Mesenchymal stem cell (in vitro differentiated cells and primary cell): ENCODE data around the gene HRK.

ENCODE experiments used
- DNase-seq: peaks from one replicate; pipeline ENCODE4 v3.0.0-alpha.2; 2013
- H2AFZ ChIP-seq: one replicate; pipeline ENCODE4 v1.6.1; 2013; ENCODE audit warnings: low read depth, mild to moderate bottlenecking, control low read depth, inconsistent platforms, low read length, moderate library complexity
- H2AK5ac ChIP-seq: 2 replicates; pipeline ENCODE4 v1.6.1; 2013; ENCODE audit warnings: low read length, moderate library complexity, mild to moderate bottlenecking, inconsistent platforms; ENCODE audit not compliant: severe bottlenecking
- H2BK120ac ChIP-seq: one replicate; pipeline ENCODE4 v1.6.1; 2013; ENCODE audit warnings: low read depth, mild to moderate bottlenecking, inconsistent platforms, low read length, moderate library complexity
- H2BK12ac ChIP-seq, 2 experiments: one replicate each; pipeline ENCODE4 v1.6.1; 2013; ENCODE audit warnings: inconsistent platforms in 2 of 2, low read length in 2 of 2, mild to moderate bottlenecking in 2 of 2, moderate library complexity in 2 of 2, control low read depth in 1 of 2
- H2BK15ac ChIP-seq: one replicate; pipeline ENCODE4 v1.6.1; 2013; ENCODE audit warnings: mild to moderate bottlenecking, low read depth, inconsistent platforms; ENCODE audit not compliant: poor library complexity, severe bottlenecking
- H2BK5ac ChIP-seq: 2 replicates; pipeline ENCODE4 v1.6.1; 2013; ENCODE audit warnings: low read depth, mild to moderate bottlenecking, low read length, control low read depth, inconsistent platforms; ENCODE audit not compliant: poor library complexity, severe bottlenecking
- H3K14ac ChIP-seq, 2 experiments: one replicate each; pipeline ENCODE4 v1.6.1; 2013; ENCODE audit warnings: inconsistent platforms in 2 of 2, low read length in 2 of 2, control low read depth in 1 of 2, mild to moderate bottlenecking in 1 of 2, moderate library complexity in 1 of 2
- H3K18ac ChIP-seq, 2 experiments: one replicate each; pipeline ENCODE4 v1.6.1; 2013; ENCODE audit warnings: inconsistent platforms in 2 of 2, low read length in 2 of 2, control low read depth in 1 of 2, low read depth in 1 of 2, mild to moderate bottlenecking in 1 of 2
- H3K23ac ChIP-seq, 2 experiments: one replicate each; pipeline ENCODE4 v1.6.1; 2013; ENCODE audit warnings: inconsistent platforms in 2 of 2, low read length in 2 of 2, mild to moderate bottlenecking in 2 of 2, moderate library complexity in 2 of 2, control low read depth in 1 of 2
- H3K27ac ChIP-seq: 2 replicates; pipeline ENCODE4 v1.5.1; 2013; ENCODE audit warnings: mild to moderate bottlenecking, moderate library complexity, low read length, control low read depth, inconsistent platforms; ENCODE audit not compliant: poor library complexity, severe bottlenecking
- H3K27me3 ChIP-seq, 2 experiments: 2 replicates each; pipeline versions ENCODE4 v1.6.1 to v1.7.0; 2013; ENCODE audit warnings: low read length in 2 of 2, mild to moderate bottlenecking in 2 of 2, moderate library complexity in 2 of 2, control low read depth in 1 of 2, inconsistent platforms in 1 of 2; ENCODE audit not compliant: control insufficient read depth in 1 of 2, insufficient read depth in 1 of 2
- H3K36me3 ChIP-seq, 2 experiments: 2 replicates each; pipeline versions ENCODE4 v1.6.1 to v1.7.0; 2013; ENCODE audit warnings: low read length in 2 of 2, control low read depth in 1 of 2, inconsistent platforms in 1 of 2, low read depth in 1 of 2, mild to moderate bottlenecking in 1 of 2; ENCODE audit not compliant: insufficient read depth in 2 of 2, control insufficient read depth in 1 of 2
- H3K4ac ChIP-seq, 2 experiments: one replicate each; pipeline ENCODE4 v1.6.1; 2013; ENCODE audit warnings: inconsistent platforms in 2 of 2, low read length in 2 of 2, mild to moderate bottlenecking in 2 of 2, moderate library complexity in 2 of 2, control low read depth in 1 of 2, low read depth in 1 of 2
- H3K4me1 ChIP-seq: 2 replicates; pipeline ENCODE4 v1.6.1; 2013; ENCODE audit warnings: low read depth, low read length, control low read depth; ENCODE audit not compliant: control insufficient read depth, insufficient read depth
- H3K4me2 ChIP-seq: 2 replicates; pipeline ENCODE4 v1.6.1; 2013; ENCODE audit warnings: low read length, mild to moderate bottlenecking, inconsistent platforms; ENCODE audit not compliant: poor library complexity, severe bottlenecking
- H3K4me3 ChIP-seq, 2 experiments: 2 replicates each; pipeline versions ENCODE4 v1.5.1 to v1.7.0; 2013; ENCODE audit warnings: low read length in 2 of 2, mild to moderate bottlenecking in 2 of 2, control low read depth in 1 of 2, low read depth in 1 of 2; ENCODE audit not compliant: insufficient read depth in 1 of 2
- H3K79me1 ChIP-seq: replicated peaks from 2 replicates; pipeline ENCODE4 v1.6.1; 2013; ENCODE audit warnings: mild to moderate bottlenecking, control low read depth, low read length, inconsistent platforms; ENCODE audit not compliant: poor library complexity, severe bottlenecking
- H3K9ac ChIP-seq: 2 replicates; pipeline ENCODE4 v1.7.0; 2013; ENCODE audit warnings: mild to moderate bottlenecking, low read length, moderate library complexity
- H3K9me3 ChIP-seq: 2 replicates; pipeline ENCODE4 v1.7.0; 2013; ENCODE audit warnings: mild to moderate bottlenecking, low read length; ENCODE audit not compliant: control insufficient read depth
- H4K8ac ChIP-seq: one replicate; pipeline ENCODE4 v1.6.1; 2013; ENCODE audit warnings: inconsistent platforms, mild to moderate bottlenecking, low read length, moderate library complexity
- H4K91ac ChIP-seq: one replicate; pipeline ENCODE4 v1.6.1; 2013; ENCODE audit warnings: mild to moderate bottlenecking, low read length, inconsistent platforms
- WGBS: methylation state at CpG from one replicate; pipeline ENCODE4 v1.1.7; 2013; ENCODE audit warnings: mixed read lengths; 5-methylcytosine and 5-hydroxymethylcytosine counted together

HRK gene

DNA sequence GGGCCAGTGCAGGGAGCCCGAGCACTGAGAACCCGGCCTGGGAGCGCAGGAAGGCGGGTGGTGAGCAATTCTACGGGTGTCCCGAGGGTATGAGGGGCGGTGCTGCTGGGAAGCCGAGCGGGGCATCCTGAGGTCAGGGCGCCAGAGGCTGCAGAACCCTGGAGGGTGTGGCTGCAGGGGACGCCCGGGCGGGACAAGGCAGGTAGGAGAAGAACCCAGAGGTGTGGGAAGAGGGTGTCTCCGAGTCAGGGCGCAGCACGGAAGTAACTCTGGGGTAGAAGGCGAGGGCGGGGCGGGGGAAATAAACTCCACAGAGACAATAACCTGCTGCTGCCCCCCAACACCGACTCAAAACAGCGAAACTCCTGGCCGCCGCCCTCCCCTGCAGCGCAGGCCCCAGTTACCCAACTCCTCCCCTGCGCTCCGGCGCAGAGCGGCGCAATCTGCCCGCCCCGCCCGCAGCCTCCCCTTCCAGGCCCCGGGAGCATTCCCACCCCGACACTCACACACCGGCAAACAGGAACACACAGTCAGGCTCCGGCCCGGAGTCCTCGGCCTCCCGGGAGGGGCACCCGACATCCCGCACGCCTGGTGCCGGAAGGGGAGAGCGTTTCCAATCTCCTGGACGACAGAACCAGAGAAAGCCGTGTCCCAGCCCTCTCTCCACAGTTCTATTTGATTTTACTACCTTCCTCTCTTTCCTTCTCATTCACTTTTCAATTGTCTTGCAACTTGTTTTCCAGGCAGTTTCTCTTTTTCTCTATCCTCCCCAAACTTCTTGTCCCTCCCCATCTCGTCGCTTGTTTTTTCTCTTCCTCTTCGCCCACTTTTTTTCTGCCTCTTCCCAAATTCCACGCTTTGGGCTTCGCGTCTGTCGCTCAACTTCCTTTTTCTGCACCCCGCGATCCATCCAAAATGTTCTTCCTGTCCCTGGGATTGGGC lies 2.4 kb downstream of the HRK start:
- Histone ChIP-seq H3K4me1 (peaks cover 29% of the 10 kb centered on the region), H3K9me3 (peaks cover 14% of the 10 kb centered on the region), H3K27me3 (peaks cover 72 to 89% of the 10 kb centered on the region in 2 experiments), H4K91ac (no peak overlapping the region), H2AFZ (no peak overlapping the region), H3K27ac (no peak overlapping the region), H3K4me3 (peak overlapping the region; percentile 35 to 64), H2BK12ac (no peak overlapping the region), H3K4ac (no peak overlapping the region), H4K8ac (no peak overlapping the region), H3K36me3 (no peaks in the 10 kb centered on the region), H2BK15ac (no peak overlapping the region), H3K18ac (no peak overlapping the region), H3K4me2 (peak overlapping the region; percentile 63), H3K14ac (peak overlapping the region in 1 of 2 experiments; percentile 41), H2AK5ac (no peak overlapping the region), H2BK120ac (no peak overlapping the region), H3K79me1 (no peaks in the 10 kb centered on the region), H2BK5ac (no peak overlapping the region), H3K9ac (peak overlapping the region; percentile 69), H3K23ac (no peak overlapping the region)
- DNase-seq: peak; percentile 18
- 3% methylated on average over 45 of the region's 55 CpGs for WGBS

GRCh38 chr12:116876151-116876869 lies 4.9 kb downstream of the HRK start:
- H3K4me2 ChIP-seq: no peak overlapping the region
- no peak overlapping the region for H3K4me3 ChIP-seq
- H3K79me1 ChIP-seq: no peaks in the 10 kb centered on the region
- peaks cover 14% of the 10 kb centered on the region for H3K9me3 ChIP-seq
- no peak overlapping the region for H2BK15ac ChIP-seq
- no peak overlapping the region for H2BK5ac ChIP-seq
- no peak overlapping the region for H4K8ac ChIP-seq
- no peak overlapping the region for H2AFZ ChIP-seq
- H3K27me3 ChIP-seq: peaks cover 57 to 66% of the 10 kb centered on the region in 2 experiments
- no peak overlapping the region for H2BK120ac ChIP-seq
- H4K91ac ChIP-seq: peak overlapping the region; percentile 10
- no peak overlapping the region for H2BK12ac ChIP-seq
- 4% methylated on average over 19 of the region's 19 CpGs for WGBS
- no peak overlapping the region for H2AK5ac ChIP-seq
- no peak overlapping the region for H3K4ac ChIP-seq
- H3K14ac ChIP-seq: no peak overlapping the region
- H3K9ac ChIP-seq: no peak overlapping the region
- DNase-seq: no peak
- H3K4me1 ChIP-seq: peaks cover 24% of the 10 kb centered on the region
- no peak overlapping the region for H3K18ac ChIP-seq
- H3K36me3 ChIP-seq: no peaks in the 10 kb centered on the region
- no peak overlapping the region for H3K23ac ChIP-seq
- H3K27ac ChIP-seq: no peak overlapping the region

GRCh38 chr12:116874324-116874995 lies 6.8 kb downstream of the HRK start:
- H3K4me3 ChIP-seq: no peak overlapping the region
- peaks cover 52 to 60% of the 10 kb centered on the region in 2 experiments for H3K27me3 ChIP-seq
- no peak for DNase-seq
- H2AK5ac ChIP-seq: no peak overlapping the region
- no peak overlapping the region for H4K8ac ChIP-seq
- peaks cover 9% of the 10 kb centered on the region for H3K4me1 ChIP-seq
- no peak overlapping the region for H3K9ac ChIP-seq
- no peak overlapping the region for H2BK15ac ChIP-seq
- H3K36me3 ChIP-seq: no peaks in the 10 kb centered on the region
- no peaks in the 10 kb centered on the region for H3K79me1 ChIP-seq
- no peak overlapping the region for H2BK12ac ChIP-seq
- no peak overlapping the region for H3K14ac ChIP-seq
- no peak overlapping the region for H3K4ac ChIP-seq
- no peak overlapping the region for H4K91ac ChIP-seq
- H3K27ac ChIP-seq: no peak overlapping the region
- no peak overlapping the region for H3K23ac ChIP-seq
- H2BK5ac ChIP-seq: no peak overlapping the region
- H3K9me3 ChIP-seq: peaks cover 14% of the 10 kb centered on the region
- 82% methylated on average over 4 of the region's 4 CpGs for WGBS
- H3K4me2 ChIP-seq: no peak overlapping the region
- H2BK120ac ChIP-seq: no peak overlapping the region
- no peak overlapping the region for H2AFZ ChIP-seq
- H3K18ac ChIP-seq: no peak overlapping the region

DNA sequence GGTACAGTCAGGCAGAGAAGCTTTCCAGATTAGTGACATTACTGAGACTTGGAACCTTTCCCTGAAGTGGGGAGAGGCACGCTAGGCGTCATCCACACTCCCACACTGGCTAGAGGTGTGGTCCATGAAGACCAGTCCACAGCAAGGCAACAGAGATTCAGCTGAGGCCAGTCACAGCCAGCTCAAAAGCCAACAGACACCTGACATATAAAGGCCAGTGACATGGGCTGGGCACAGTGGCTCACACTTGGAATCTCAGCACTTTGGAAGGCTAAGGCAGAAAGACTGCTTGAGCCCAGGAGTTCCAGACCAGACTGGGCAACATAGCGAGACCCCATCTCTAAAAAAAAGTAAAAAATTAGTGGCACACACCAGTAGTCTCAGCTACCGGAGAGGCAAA lies 10.9 kb downstream of the HRK start:
- Histone ChIP-seq H3K18ac (no peak overlapping the region), H4K8ac (no peak overlapping the region), H3K27me3 (peaks cover 20 to 25% of the 10 kb centered on the region in 2 experiments), H2AFZ (no peak overlapping the region), H3K27ac (no peak overlapping the region), H3K4me3 (no peak overlapping the region), H3K9me3 (peaks cover 14% of the 10 kb centered on the region), H2BK5ac (no peak overlapping the region), H3K4me2 (no peak overlapping the region), H3K79me1 (no peaks in the 10 kb centered on the region), H4K91ac (no peak overlapping the region), H3K4ac (no peak overlapping the region), H3K14ac (no peak overlapping the region), H2BK12ac (no peak overlapping the region), H3K36me3 (no peaks in the 10 kb centered on the region), H3K4me1 (no peaks in the 10 kb centered on the region), H3K23ac (no peak overlapping the region), H2BK15ac (no peak overlapping the region), H2BK120ac (no peak overlapping the region), H3K9ac (no peak overlapping the region), H2AK5ac (no peak overlapping the region)
- 90% methylated on average over 4 of the region's 4 CpGs for WGBS
- DNase-seq: no peak
